Measurements from ENCODE around the gene ST6GALNAC3.
"Not testable (repeated sequence)": the region's sequence is repeated elsewhere in the genome, so short reads cannot be mapped to it uniquely, and the experiment has no call there.

Gene ST6GALNAC3

DNA sequence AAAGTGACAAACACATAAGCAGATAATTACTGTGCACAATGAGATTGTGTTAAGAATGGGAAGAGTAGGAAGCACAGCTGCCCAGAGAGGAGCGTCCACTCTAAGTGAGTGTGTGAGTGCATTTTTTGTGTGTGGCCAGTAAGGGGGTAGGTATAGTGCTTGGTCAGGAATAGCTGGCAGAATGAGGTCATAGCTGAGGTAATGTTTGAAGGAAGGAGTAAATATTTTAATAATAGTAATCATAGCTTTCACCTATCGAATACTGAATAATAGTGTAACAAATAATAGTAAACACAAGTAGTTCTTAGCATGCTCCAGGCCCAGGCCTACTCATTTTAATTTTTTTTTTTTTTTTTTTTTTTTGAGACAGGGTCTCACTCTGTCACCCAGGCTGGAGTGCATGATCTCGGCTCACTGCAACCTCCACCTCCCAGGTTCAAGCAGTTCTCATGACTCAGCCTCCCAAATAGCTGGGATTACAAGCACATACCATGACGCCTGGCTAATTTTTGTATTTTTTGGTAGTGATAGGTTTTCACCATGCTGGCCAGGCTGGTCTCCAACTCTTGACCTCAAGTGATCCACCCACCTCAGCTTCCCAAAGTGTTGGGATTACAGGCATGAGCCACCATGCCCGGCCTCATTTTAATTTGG is 49.0 kb downstream of the ST6GALNAC3 start:
- no CpG with 5 or more reads among the region's 5 CpGs for WGBS (ENCODE audit: insufficient coverage, insufficient read length)
- not testable (repeated sequence) for H3K36me3 ChIP-seq (ENCODE audit: control insufficient read depth, insufficient read depth, low read length); H3K27ac ChIP-seq (ENCODE audit: low read length); H3K9me3 ChIP-seq (ENCODE audit: control insufficient read depth, insufficient read depth, low read length); H3K4me3 ChIP-seq (ENCODE audit: low read length); H3K4me1 ChIP-seq (ENCODE audit: control insufficient read depth, insufficient read depth, low read length); H3K27me3 ChIP-seq (ENCODE audit: control insufficient read depth, insufficient read depth, low read length); DNase-seq (ENCODE audit: low read depth, low spot score)

DNA sequence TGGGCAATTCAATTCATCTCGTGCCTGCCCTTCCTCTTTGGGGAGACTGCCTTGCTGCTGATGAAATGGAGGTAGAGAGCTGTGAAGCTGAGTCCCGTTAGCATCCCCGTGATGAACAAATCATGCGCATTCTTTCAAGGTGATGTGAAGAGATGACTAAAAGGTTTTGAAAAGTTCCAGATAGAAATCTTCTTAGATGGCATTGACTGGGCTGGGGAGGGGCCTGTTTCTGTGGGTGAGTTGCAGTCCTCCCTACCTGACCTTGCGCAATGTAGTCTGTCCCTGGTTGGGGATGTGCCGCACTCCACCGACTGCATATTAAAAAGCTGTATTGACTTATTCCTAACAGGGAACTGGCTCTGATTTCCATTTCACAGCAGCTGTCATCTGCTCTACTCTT is 49.6 kb downstream of the ST6GALNAC3 start:
- H3K4me3 ChIP-seq (ENCODE audit: low read length): no peak overlapping the region
- H3K9me3 ChIP-seq (ENCODE audit: control insufficient read depth, insufficient read depth, low read length): no peaks in the 10 kb centered on the region
- no CpG with 5 or more reads among the region's 7 CpGs for WGBS (ENCODE audit: insufficient coverage, insufficient read length)
- H3K27ac ChIP-seq (ENCODE audit: low read length): no peak overlapping the region
- no peaks in the 10 kb centered on the region for H3K36me3 ChIP-seq (ENCODE audit: control insufficient read depth, insufficient read depth, low read length)
- H3K27me3 ChIP-seq (ENCODE audit: control insufficient read depth, insufficient read depth, low read length): no peaks in the 10 kb centered on the region
- no peak for DNase-seq (ENCODE audit: low read depth, low spot score)
- 0 out of 2 replicates have a peak, but pooled peaks cover 3% of the 10 kb centered on the region for H3K4me1 ChIP-seq (ENCODE audit: control insufficient read depth, insufficient read depth, low read length)

DNA sequence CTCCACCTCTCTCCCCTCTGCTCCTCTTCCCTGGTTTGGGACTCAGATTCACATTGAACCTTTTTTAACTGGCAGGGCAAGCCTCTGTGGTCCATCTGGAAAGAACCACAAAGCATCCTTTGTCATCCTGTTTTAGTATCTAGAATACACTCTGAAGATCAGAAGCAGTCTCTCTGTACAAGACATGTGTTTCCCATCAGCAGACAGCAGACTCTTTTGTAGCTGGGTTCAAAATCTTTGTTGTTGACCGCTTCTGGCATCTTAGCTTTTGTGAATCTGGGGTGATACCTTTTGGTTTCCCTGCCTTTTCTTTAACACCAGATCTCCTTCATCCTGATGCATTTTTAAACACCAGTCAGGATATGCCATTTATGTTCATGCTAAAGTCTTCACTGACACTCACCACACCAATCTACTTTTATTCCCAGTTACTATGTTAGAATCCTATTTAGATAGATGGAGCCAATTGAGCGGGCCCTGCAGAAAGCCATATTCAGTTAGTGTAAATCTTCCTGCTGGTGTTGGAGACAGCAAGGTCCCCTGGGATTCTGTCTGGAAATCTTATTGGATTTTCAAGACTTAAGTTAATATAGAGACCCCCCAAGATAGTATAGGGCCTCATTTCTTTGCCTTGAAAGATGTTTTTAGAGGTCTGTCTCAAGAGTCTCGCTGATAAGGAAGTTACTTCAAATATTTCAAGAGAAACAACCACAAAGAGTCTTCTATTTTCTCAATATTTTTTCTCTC is 51.1 kb downstream of the ST6GALNAC3 start:
- Histone ChIP-seq H3K27me3 (ENCODE audit: control insufficient read depth, insufficient read depth, low read length) (no peaks in the 10 kb centered on the region), H3K27ac (ENCODE audit: low read length) (no peak overlapping the region), H3K9me3 (ENCODE audit: control insufficient read depth, insufficient read depth, low read length) (no peaks in the 10 kb centered on the region), H3K36me3 (ENCODE audit: control insufficient read depth, insufficient read depth, low read length) (no peaks in the 10 kb centered on the region), H3K4me3 (ENCODE audit: low read length) (no peak overlapping the region), H3K4me1 (ENCODE audit: control insufficient read depth, insufficient read depth, low read length) (peaks cover 3% of the 10 kb centered on the region; the same call in 1 of the 2 replicates)
- no CpG with 5 or more reads among the region's 3 CpGs for WGBS (ENCODE audit: insufficient coverage, insufficient read length)
- DNase-seq (ENCODE audit: low read depth, low spot score): no peak

DNA sequence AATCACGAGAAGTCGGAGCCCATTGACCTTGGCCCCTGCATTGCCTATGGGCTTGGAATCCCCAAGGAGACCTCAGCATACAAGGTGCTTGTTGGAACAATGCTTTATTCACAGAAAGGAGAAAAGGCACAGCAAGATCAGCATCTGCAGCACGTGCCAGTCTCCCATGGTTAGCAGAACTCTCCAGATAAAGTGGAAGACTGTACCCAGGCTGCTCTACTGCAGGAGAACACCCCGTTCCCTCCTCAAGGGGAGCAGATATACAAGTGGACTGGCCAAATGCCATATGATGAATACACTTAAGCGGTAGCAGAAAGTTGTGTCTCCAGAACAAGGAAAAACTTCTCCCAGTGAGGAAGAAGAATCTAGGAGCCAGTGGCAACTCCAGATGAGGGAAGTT is 53.5 kb downstream of the ST6GALNAC3 start:
- no CpG with 5 or more reads among the region's 5 CpGs for WGBS (ENCODE audit: insufficient coverage, insufficient read length)
- H3K4me3 ChIP-seq (ENCODE audit: low read length): no peak overlapping the region
- no peak overlapping the region for H3K27ac ChIP-seq (ENCODE audit: low read length)

DNA sequence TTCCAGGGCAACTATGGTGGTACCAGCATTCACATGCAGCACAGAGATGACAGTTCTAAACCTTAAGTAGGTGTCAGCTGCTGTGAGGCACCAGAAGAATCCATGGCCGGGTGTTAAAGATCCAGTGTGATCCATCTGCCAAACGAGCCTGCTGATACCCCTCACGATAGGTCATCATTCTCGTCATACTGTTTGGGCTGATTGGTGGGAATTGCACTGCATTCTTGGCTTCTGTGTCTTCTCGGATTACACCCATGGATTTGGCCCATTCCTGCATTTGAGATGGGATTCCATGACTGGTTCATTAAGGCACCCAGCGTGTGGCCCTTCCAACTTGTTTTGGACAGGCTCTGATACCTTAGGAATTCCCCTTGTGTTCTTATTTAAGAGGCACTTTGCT is 55.2 kb downstream of the ST6GALNAC3 start:
- peak; percentile 18 for DNase-seq (ENCODE audit: low read depth, low spot score)
- WGBS (ENCODE audit: insufficient coverage, insufficient read length): no CpG with 5 or more reads among the region's 6 CpGs

More for the DNA sequence above, 53.5 kb downstream of the ST6GALNAC3 start:
- H3K27me3 ChIP-seq (ENCODE audit: control insufficient read depth, insufficient read depth, low read length): no peaks in the 10 kb centered on the region
- no peaks in the 10 kb centered on the region; the same call in 1 of the 2 replicates for H3K4me1 ChIP-seq (ENCODE audit: control insufficient read depth, insufficient read depth, low read length)
- no peaks in the 10 kb centered on the region for H3K36me3 ChIP-seq (ENCODE audit: control insufficient read depth, insufficient read depth, low read length)
- H3K9me3 ChIP-seq (ENCODE audit: control insufficient read depth, insufficient read depth, low read length): no peaks in the 10 kb centered on the region
- no peak for DNase-seq (ENCODE audit: low read depth, low spot score)

DNA sequence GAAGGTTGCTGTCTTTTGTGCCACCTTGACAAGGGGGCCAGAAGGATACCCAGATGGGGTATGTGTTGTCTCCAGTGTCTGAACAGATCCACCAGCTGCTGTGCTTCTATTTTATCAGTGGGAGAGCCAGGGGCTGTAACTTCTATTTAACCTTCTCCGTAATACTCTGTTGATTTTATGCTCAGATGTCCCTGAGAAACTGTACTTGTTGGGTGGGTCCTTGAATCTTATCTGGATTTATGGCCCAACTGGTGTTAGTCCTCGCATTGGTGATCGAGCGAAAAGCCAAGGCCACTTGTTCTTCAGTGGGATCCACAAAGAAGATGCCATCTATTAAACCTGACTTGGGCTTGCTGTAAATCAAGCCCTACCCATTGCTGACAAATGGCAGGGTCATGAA is 56.4 kb downstream of the ST6GALNAC3 start:
- no peak overlapping the region for H3K4me3 ChIP-seq (ENCODE audit: low read length)
- H3K27me3 ChIP-seq (ENCODE audit: control insufficient read depth, insufficient read depth, low read length): no peaks in the 10 kb centered on the region
- no peak overlapping the region for H3K27ac ChIP-seq (ENCODE audit: low read length)
- DNase-seq (ENCODE audit: low read depth, low spot score): no peak
- H3K36me3 ChIP-seq (ENCODE audit: control insufficient read depth, insufficient read depth, low read length): no peaks in the 10 kb centered on the region
- no CpG with 5 or more reads among the region's 4 CpGs for WGBS (ENCODE audit: insufficient coverage, insufficient read length)
- no peaks in the 10 kb centered on the region; the same call in 1 of the 2 replicates for H3K4me1 ChIP-seq (ENCODE audit: control insufficient read depth, insufficient read depth, low read length)
- no peaks in the 10 kb centered on the region for H3K9me3 ChIP-seq (ENCODE audit: control insufficient read depth, insufficient read depth, low read length)

More for the DNA sequence above, 55.2 kb downstream of the ST6GALNAC3 start:
- Histone ChIP-seq H3K4me3 (ENCODE audit: low read length) (no peak overlapping the region), H3K9me3 (ENCODE audit: control insufficient read depth, insufficient read depth, low read length) (no peaks in the 10 kb centered on the region), H3K4me1 (ENCODE audit: control insufficient read depth, insufficient read depth, low read length) (no peaks in the 10 kb centered on the region; the same call in 1 of the 2 replicates), H3K27ac (ENCODE audit: low read length) (no peak overlapping the region), H3K36me3 (ENCODE audit: control insufficient read depth, insufficient read depth, low read length) (no peaks in the 10 kb centered on the region), H3K27me3 (ENCODE audit: control insufficient read depth, insufficient read depth, low read length) (no peaks in the 10 kb centered on the region)

DNA sequence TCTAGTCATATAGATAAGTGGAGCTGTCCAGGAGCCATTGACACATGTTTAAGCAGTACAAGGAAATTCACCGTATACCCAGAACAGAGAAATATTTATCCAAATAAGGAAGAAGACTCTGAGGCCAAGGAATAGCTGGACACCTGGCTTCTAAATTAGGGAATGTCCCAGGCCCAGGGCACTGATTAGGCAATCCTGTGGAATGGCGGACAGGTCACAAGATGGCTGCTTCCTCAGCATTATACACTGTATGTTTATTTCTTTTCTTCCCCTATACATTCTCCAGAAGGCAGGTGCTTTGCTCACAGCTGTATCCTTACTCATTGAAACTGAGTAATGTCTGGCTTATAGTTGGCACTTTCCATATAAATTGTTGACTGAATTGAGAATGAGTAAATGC is 59.4 kb downstream of the ST6GALNAC3 start:
- Histone ChIP-seq H3K27ac (ENCODE audit: low read length) (no peak overlapping the region), H3K4me1 (ENCODE audit: control insufficient read depth, insufficient read depth, low read length) (no peaks in the 10 kb centered on the region; the same call in 1 of the 2 replicates), H3K4me3 (ENCODE audit: low read length) (no peak overlapping the region), H3K36me3 (ENCODE audit: control insufficient read depth, insufficient read depth, low read length) (no peaks in the 10 kb centered on the region), H3K9me3 (ENCODE audit: control insufficient read depth, insufficient read depth, low read length) (no peaks in the 10 kb centered on the region), H3K27me3 (ENCODE audit: control insufficient read depth, insufficient read depth, low read length) (no peaks in the 10 kb centered on the region)
- no peak for DNase-seq (ENCODE audit: low read depth, low spot score)
- whole genome bisulfite sequencing (ENCODE audit: insufficient coverage, insufficient read length): no CpG with 5 or more reads among the region's 2 CpGs

DNA sequence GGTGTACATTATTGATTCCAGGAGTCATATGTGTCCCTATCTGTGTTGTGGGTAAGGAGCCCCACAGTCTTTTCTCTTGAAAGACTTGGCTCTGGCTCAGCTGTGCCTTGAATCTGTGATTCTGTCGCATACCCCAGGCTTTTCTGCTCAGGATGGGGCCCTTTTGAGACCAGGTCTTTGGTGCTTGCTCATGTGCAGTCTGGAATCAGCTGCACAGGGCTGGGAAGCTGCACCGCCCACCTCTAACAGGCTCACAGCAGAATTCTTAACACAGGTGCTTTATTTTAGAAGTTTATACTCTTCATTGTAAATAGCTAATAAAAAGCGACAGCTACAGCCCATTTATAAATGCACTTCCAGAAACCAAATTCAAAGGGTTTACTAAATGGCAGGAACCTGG is 61.3 kb downstream of the ST6GALNAC3 start:
- DNase-seq (ENCODE audit: low read depth, low spot score): no peak
- no CpG with 5 or more reads among the region's 3 CpGs for WGBS (ENCODE audit: insufficient coverage, insufficient read length)
- Histone ChIP-seq H3K4me3 (ENCODE audit: low read length) (no peak overlapping the region), H3K9me3 (ENCODE audit: control insufficient read depth, insufficient read depth, low read length) (no peaks in the 10 kb centered on the region), H3K27me3 (ENCODE audit: control insufficient read depth, insufficient read depth, low read length) (no peaks in the 10 kb centered on the region), H3K27ac (ENCODE audit: low read length) (no peak overlapping the region), H3K36me3 (ENCODE audit: control insufficient read depth, insufficient read depth, low read length) (no peaks in the 10 kb centered on the region), H3K4me1 (ENCODE audit: control insufficient read depth, insufficient read depth, low read length) (peaks cover 3% of the 10 kb centered on the region; the same call in 1 of the 2 replicates)

DNA sequence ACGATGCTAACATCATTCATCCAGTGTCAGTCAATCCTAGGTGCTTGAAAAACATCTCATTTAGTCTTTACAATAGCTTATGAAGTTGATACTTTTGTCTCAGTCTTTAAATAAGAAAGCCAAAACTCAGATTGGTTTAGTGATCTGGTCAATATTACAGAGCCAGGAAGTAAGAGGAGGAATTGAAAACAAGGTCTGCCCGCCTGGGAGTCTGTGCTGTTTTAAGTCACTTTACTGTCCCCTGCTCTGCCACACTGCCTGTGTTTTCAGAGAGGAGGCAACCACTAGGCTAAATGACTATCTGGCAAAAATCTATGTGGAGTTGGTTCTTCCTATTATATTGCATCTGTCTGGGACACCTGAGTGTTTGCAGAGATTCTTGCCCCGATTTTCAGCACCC is 62.3 kb downstream of the ST6GALNAC3 start:
- Histone ChIP-seq H3K9me3 (ENCODE audit: control insufficient read depth, insufficient read depth, low read length) (no peaks in the 10 kb centered on the region), H3K4me3 (ENCODE audit: low read length) (no peak overlapping the region)
- no CpG with 5 or more reads among the region's 3 CpGs for WGBS (ENCODE audit: insufficient coverage, insufficient read length)

DNA sequence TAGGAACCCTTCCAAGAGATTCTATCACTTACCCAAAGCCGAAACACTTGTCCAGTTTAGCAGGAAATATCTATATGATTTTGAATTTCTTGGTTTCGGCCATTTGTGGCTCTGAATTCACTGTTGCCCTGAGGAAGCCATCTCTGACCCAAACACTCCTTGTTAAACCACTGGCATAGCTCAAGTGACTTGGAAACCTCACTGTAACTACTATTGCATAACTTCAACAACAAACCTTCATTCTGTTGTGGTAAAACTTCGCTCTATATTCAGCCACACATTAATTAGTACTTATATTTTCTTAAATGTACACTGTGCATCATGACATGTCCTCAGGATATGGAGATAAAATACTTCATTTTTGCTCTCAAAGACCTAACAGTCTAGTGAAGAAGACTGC is 63.2 kb downstream of the ST6GALNAC3 start:
- Histone ChIP-seq H3K27me3 (ENCODE audit: control insufficient read depth, insufficient read depth, low read length) (no peaks in the 10 kb centered on the region), H3K4me1 (ENCODE audit: control insufficient read depth, insufficient read depth, low read length) (peaks cover 4% of the 10 kb centered on the region; the same call in 1 of the 2 replicates), H3K4me3 (ENCODE audit: low read length) (no peak overlapping the region), H3K9me3 (ENCODE audit: control insufficient read depth, insufficient read depth, low read length) (no peaks in the 10 kb centered on the region), H3K27ac (ENCODE audit: low read length) (no peak overlapping the region), H3K36me3 (ENCODE audit: control insufficient read depth, insufficient read depth, low read length) (no peaks in the 10 kb centered on the region)
- WGBS (ENCODE audit: insufficient coverage, insufficient read length): no CpG with 5 or more reads among the region's 3 CpGs
- no peak for DNase-seq (ENCODE audit: low read depth, low spot score)

More for the DNA sequence above, 62.3 kb downstream of the ST6GALNAC3 start:
- no peak for DNase-seq (ENCODE audit: low read depth, low spot score)
- Histone ChIP-seq H3K27ac (ENCODE audit: low read length) (no peak overlapping the region), H3K27me3 (ENCODE audit: control insufficient read depth, insufficient read depth, low read length) (no peaks in the 10 kb centered on the region), H3K4me1 (ENCODE audit: control insufficient read depth, insufficient read depth, low read length) (peaks cover 4% of the 10 kb centered on the region; the same call in 1 of the 2 replicates), H3K36me3 (ENCODE audit: control insufficient read depth, insufficient read depth, low read length) (no peaks in the 10 kb centered on the region)
